SK-N-SH treated with all-trans-retinoic acid at 6 μM for 48 hours (cell line): ENCODE data around the gene RBM33.

Experiments used
- ATAC-seq: fragments of 200-7000 bp; cut with Tn5 transposase; 3 replicates; pipeline ENCODE4 v1.9.1; 2020; ENCODE audit warnings: mild to moderate bottlenecking, moderate library complexity
- ARNTL ChIP-seq: fragments of 450-650 bp; formaldehyde crosslinking; IDR thresholded peaks from 2 replicates; pipeline ENCODE4 v1.5.0; 2020; ENCODE audit warnings: low read depth, mild to moderate bottlenecking, moderate library complexity, borderline replicate concordance
- BACH2 ChIP-seq: fragments of 250-450 bp; sonication (Bioruptor Pico); IDR thresholded peaks from 2 replicates; pipeline ENCODE4 v1.9.0; 2021; ENCODE audit warnings: mild to moderate bottlenecking, borderline replicate concordance
- CREB5 ChIP-seq: fragments of 250-450 bp; sonication (Bioruptor Pico); IDR thresholded peaks from 2 replicates; pipeline ENCODE4 v1.5.1; 2020; ENCODE audit warnings: low read depth, mild to moderate bottlenecking, moderate library complexity
- CSDC2 ChIP-seq: fragments of 250-450 bp; sonication (Bioruptor Pico); IDR thresholded peaks from 2 replicates; pipeline ENCODE4 v1.5.0; 2020; ENCODE audit warnings: mild to moderate bottlenecking, moderate library complexity
- CSRNP3 ChIP-seq: fragments of 250-450 bp; sonication (Bioruptor Pico); IDR thresholded peaks from 2 replicates; pipeline ENCODE4 v1.5.1; 2021; ENCODE audit warnings: mild to moderate bottlenecking, moderate library complexity
- ESRRG ChIP-seq: fragments of 250-450 bp; sonication (Bioruptor Pico); IDR thresholded peaks from 2 replicates; pipeline ENCODE4 v1.6.1; 2021; ENCODE audit warnings: mild to moderate bottlenecking
- GLIS3 ChIP-seq: fragments of 250-450 bp; sonication (Bioruptor Pico); IDR thresholded peaks from 2 replicates; pipeline ENCODE4 v1.5.0; 2020; ENCODE audit warnings: mild to moderate bottlenecking, moderate library complexity
- ISL1 ChIP-seq: fragments of 250-450 bp; sonication (Bioruptor Pico); IDR thresholded peaks from 2 replicates; pipeline ENCODE4 v2.1.2; 2022; ENCODE audit warnings: mild to moderate bottlenecking, moderate library complexity
- OSR1 ChIP-seq: fragments of 250-450 bp; sonication (Bioruptor Pico); IDR thresholded peaks from 2 replicates; pipeline ENCODE4 v1.8.0; 2022; ENCODE audit warnings: moderate library complexity, mild to moderate bottlenecking, inconsistent platforms
- PATZ1 ChIP-seq: fragments of 250-450 bp; sonication (Bioruptor Pico); IDR thresholded peaks from 2 replicates; pipeline ENCODE4 v1.8.0; 2020; ENCODE audit warnings: mild to moderate bottlenecking, moderate library complexity, borderline replicate concordance
- PPARA ChIP-seq: fragments of 250-450 bp; sonication (Bioruptor Pico); IDR thresholded peaks from 2 replicates; pipeline ENCODE4 v1.5.0; 2020; ENCODE audit warnings: mild to moderate bottlenecking, borderline replicate concordance
- RARB ChIP-seq: fragments of 250-450 bp; sonication (Bioruptor Pico); IDR thresholded peaks from 2 replicates; pipeline ENCODE4 v1.8.0; 2021; ENCODE audit warnings: mild to moderate bottlenecking, moderate library complexity
- SNAI2 ChIP-seq: fragments of 250-450 bp; sonication (Bioruptor Pico); IDR thresholded peaks from 2 replicates; pipeline ENCODE4 v1.5.0; 2020; ENCODE audit warnings: mild to moderate bottlenecking, moderate library complexity
- TCF4 ChIP-seq: fragments of 250-450 bp; sonication (Bioruptor Pico); IDR thresholded peaks from 2 replicates; pipeline ENCODE4 v1.8.0; 2021; ENCODE audit warnings: mild to moderate bottlenecking, moderate library complexity, borderline replicate concordance
- TOX ChIP-seq: fragments of 250-450 bp; sonication (Bioruptor Pico); IDR thresholded peaks from 2 replicates; pipeline ENCODE4 v1.8.0; 2021; ENCODE audit warnings: mild to moderate bottlenecking, moderate library complexity, borderline replicate concordance
- TSHZ2 ChIP-seq: fragments of 250-450 bp; sonication (Bioruptor Pico); IDR thresholded peaks from 2 replicates; pipeline ENCODE4 v1.5.0; 2020; ENCODE audit warnings: mild to moderate bottlenecking, moderate library complexity
- ZC3H10 ChIP-seq: fragments of 250-450 bp; sonication (Bioruptor Pico); IDR thresholded peaks from 2 replicates; pipeline ENCODE4 v1.5.1; 2021; ENCODE audit warnings: mild to moderate bottlenecking, moderate library complexity
- ZFP30 ChIP-seq: fragments of 450-650 bp; formaldehyde crosslinking; IDR thresholded peaks from 2 replicates; pipeline ENCODE4 v1.5.0; 2022; ENCODE audit warnings: mild to moderate bottlenecking, moderate library complexity
- ZNF565 ChIP-seq: fragments of 450-650 bp; formaldehyde crosslinking; conservative IDR thresholded peaks from 2 replicates; pipeline ENCODE4 v1.5.0; 2020; ENCODE audit warnings: low read depth, mild to moderate bottlenecking, moderate library complexity
- ZNF70 ChIP-seq: fragments of 450-650 bp; formaldehyde crosslinking; IDR thresholded peaks from 2 replicates; pipeline ENCODE4 v1.5.0; 2020; ENCODE audit warnings: mild to moderate bottlenecking, moderate library complexity
- ZNF8 ChIP-seq: fragments of 450-650 bp; formaldehyde crosslinking; IDR thresholded peaks from 2 replicates; pipeline ENCODE4 v1.5.0; 2020; ENCODE audit warnings: mild to moderate bottlenecking, moderate library complexity

Gene RBM33

GRCh38 chr7:155792315-155792960 is 148.0 kb downstream of the RBM33 start:
- no peak for ATAC-seq
- TF ChIP-seq CREB5 (CRISPR knock-in tag) (no peak), TCF4 (CRISPR knock-in tag) (no peak), PPARA (CRISPR knock-in tag) (no peak), SNAI2 (CRISPR knock-in tag) (no peak), ESRRG (CRISPR knock-in tag) (no peak), TOX (CRISPR knock-in tag) (no peak), CSDC2 (CRISPR knock-in tag) (no peak), ZNF70 (CRISPR knock-in tag) (no peak), ISL1 (no peak), ARNTL (CRISPR knock-in tag) (no peak), ZFP30 (CRISPR knock-in tag) (no peak), ZNF8 (no peak), PATZ1 (CRISPR knock-in tag) (no peak), ZNF565 (CRISPR knock-in tag) (no peak), ZC3H10 (CRISPR knock-in tag) (no peak), GLIS3 (CRISPR knock-in tag) (no peak), RARB (CRISPR knock-in tag) (no peak)
- TF ChIP-seq, all 23 proteins: peak for 0

GRCh38 chr7:155792999-155793560 is 148.6 kb downstream of the RBM33 start:
- TF ChIP-seq ZFP30 (CRISPR knock-in tag) (no peak), RARB (CRISPR knock-in tag) (no peak), ZNF70 (CRISPR knock-in tag) (no peak), PPARA (CRISPR knock-in tag) (no peak), ISL1 (no peak), GLIS3 (CRISPR knock-in tag) (no peak), ZC3H10 (CRISPR knock-in tag) (no peak), ZNF8 (no peak), OSR1 (CRISPR knock-in tag) (no peak), SNAI2 (CRISPR knock-in tag) (no peak), TOX (CRISPR knock-in tag) (no peak), ZNF565 (CRISPR knock-in tag) (no peak), ARNTL (CRISPR knock-in tag) (no peak), TCF4 (CRISPR knock-in tag) (no peak), PATZ1 (CRISPR knock-in tag) (no peak), CSRNP3 (CRISPR knock-in tag) (no peak), BACH2 (CRISPR knock-in tag) (no peak), CSDC2 (CRISPR knock-in tag) (no peak), CREB5 (CRISPR knock-in tag) (no peak), TSHZ2 (CRISPR knock-in tag) (no peak)
- no peak for ATAC-seq
